ACHN (cell line): ENCODE measurements around the gene SLC5A1.

Experiments
- DNase-seq: peaks from one replicate; pipeline ENCODE4 v3.0.0-alpha.2; 2015
- in situ Hi-C: cut with HindIII; loops from 2 replicates; pipeline ENCODE4 v1.10.0; 2017; ENCODE audit warnings: low sequenced_read_pairs, low pct_ligation_motif_present, low pct_unique_long_range_greater_than_20kb

The SLC5A1 gene

GRCh38 chr22:32079130-32080089 is 36.3 kb downstream of the SLC5A1 start:
- peak; percentile 91 for DNase-seq
- in situ Hi-C loops, result no loop called here

GRCh38 chr22:32080904-32081303 is 37.8 kb downstream of the SLC5A1 start:
- in situ Hi-C loops, result no loop called here
- DNase-seq, result peak; percentile 62

GRCh38 chr22:32082331-32082730 is 39.3 kb downstream of the SLC5A1 start:
- in situ Hi-C loops, result no loop called here

GRCh38 chr22:32083000-32083399 is 39.9 kb downstream of the SLC5A1 start:
- in situ Hi-C loops, result no loop called here
- DNase-seq, result no peak

More at GRCh38 chr22:32082331-32082730, 39.3 kb downstream of the SLC5A1 start:
- no peak for DNase-seq

- in situ Hi-C loops, result no loop called here
- DNase-seq, result no peak
Observed at GRCh38 chr22:32083814-32084213, 40.8 kb downstream of the SLC5A1 start.

GRCh38 chr22:32088084-32088483 is 45.0 kb downstream of the SLC5A1 start:
- no peak for DNase-seq
- in situ Hi-C loops, result no loop called here

- in situ Hi-C loops, result no loop called here
Observed at GRCh38 chr22:32097018-32097417, 54.0 kb downstream of the SLC5A1 start.

GRCh38 chr22:32097881-32098499 is 54.9 kb downstream of the SLC5A1 start:
- DNase-seq, result no peak
- in situ Hi-C loops, result no loop called here

More at GRCh38 chr22:32097018-32097417, 54.0 kb downstream of the SLC5A1 start:
- no peak for DNase-seq

- DNase-seq, result no peak
- in situ Hi-C loops, result no loop called here
Observed at GRCh38 chr22:32100711-32101110, 57.6 kb downstream of the SLC5A1 start.

GRCh38 chr22:32103658-32104315 is 60.7 kb downstream of the SLC5A1 start:
- no peak for DNase-seq
- in situ Hi-C loops, result no loop called here

- in situ Hi-C loops, result no loop called here
- DNase-seq, result peak; percentile 28
Observed at GRCh38 chr22:32106930-32107329, 63.9 kb downstream of the SLC5A1 start.

- in situ Hi-C loops, result no loop called here
- no peak for DNase-seq
Observed at GRCh38 chr22:32112380-32112779, 69.3 kb downstream of the SLC5A1 start.

GRCh38 chr22:32119568-32120235 is 76.6 kb downstream of the SLC5A1 start:
- DNase-seq, result no peak
- in situ Hi-C loops, result no loop called here

GRCh38 chr22:32120603-32121002 is 77.5 kb downstream of the SLC5A1 start:
- in situ Hi-C loops, result no loop called here
- DNase-seq, result no peak

- in situ Hi-C loops, result no loop called here
- DNase-seq, result no peak
Observed at GRCh38 chr22:32122899-32123298, 79.8 kb downstream of the SLC5A1 start.

GRCh38 chr22:32123657-32124056 is 80.6 kb downstream of the SLC5A1 start:
- in situ Hi-C loops, result no loop called here
- DNase-seq, result no peak

- no peak for DNase-seq
- in situ Hi-C loops, result no loop called here
Observed at GRCh38 chr22:32127904-32128303, 84.8 kb downstream of the SLC5A1 start.

GRCh38 chr22:32130464-32130863 is 87.4 kb downstream of the SLC5A1 start:
- no peak for DNase-seq
- in situ Hi-C loops, result no loop called here

- DNase-seq, result no peak
- in situ Hi-C loops, result no loop called here
Observed at GRCh38 chr22:32132126-32132525, 89.1 kb downstream of the SLC5A1 start.
